Esophagus mucosa (tissue), 1 donor: ENCODE measurements around the gene PTCD1. TPM values are rescaled to one million over a fixed set of nuclear protein-coding genes. Genes with fewer than 3 reads are reported as not detected.
"Not testable (repeated sequence)": the region's sequence is repeated elsewhere in the genome, so short reads cannot be mapped to it uniquely, and the experiment has no call there.

Experiments used
- ATAC-seq: fragments of 200-7000 bp; cut with Tn5 transposase; one replicate; pipeline ENCODE4 v1.9.1; 2020
- total RNA-seq: library from RNA; stranded (reverse); gene quantifications from one replicate; pipeline ENCODE4 v1.2.4, GENCODE V29; 2023
- donor health status: DM: yes; HTN: yes; CAD: no.

The PTCD1 gene
- total RNA-seq, 1 donor from 2014 or later: 4.0 TPM

DNA sequence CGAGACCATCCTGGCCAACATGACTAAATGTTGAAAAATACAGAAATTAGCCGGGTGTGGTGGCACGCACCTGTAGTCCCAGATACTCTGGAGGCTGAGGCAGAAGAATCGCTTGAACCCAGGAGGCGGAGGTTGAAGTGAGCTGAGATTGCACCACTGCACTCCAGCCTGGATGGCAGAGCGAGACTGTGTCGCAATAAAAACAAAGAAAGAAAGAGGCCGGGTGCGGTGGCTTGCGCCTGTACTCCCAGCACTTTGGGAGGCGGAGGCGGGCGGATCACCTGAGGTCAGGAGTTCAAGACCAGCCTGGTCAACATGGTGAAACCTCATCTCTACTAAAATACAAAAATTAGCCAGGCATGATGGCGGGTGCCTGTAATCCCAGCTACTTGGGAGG lies 51.4 kb downstream of the PTCD1 start:
- not testable (repeated sequence) for ATAC-seq

DNA sequence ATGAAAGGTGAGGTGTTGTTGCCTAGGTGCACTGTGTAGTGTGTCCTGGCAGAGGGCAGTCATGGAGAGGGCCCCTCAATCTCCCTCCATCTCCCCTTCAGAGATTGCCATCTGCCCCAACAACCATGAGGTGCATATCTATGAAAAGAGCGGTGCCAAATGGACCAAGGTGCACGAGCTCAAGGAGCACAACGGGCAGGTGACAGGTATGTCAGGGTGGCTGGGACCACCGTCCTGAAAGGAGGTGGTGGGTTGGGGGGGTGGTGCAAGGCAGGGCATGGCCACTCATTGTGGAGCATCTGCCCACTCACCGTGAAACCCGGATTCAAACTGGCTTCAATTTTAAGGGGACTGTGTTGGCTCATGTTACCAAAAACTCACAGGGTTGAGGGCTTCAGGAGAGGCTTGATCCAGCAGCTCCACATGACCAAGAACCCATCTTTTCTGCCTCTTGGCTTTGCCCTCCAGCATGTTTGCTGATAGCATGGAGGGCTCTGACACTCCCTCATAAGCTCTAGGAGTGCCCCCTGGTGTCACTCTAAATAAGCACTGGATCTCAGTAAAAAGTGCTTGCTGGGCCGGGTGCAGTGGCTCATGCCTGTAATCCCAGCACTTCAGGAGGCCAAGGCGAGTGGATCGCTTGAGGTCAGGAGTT lies 51.9 kb downstream of the PTCD1 start:
- ATAC-seq: no peak

DNA sequence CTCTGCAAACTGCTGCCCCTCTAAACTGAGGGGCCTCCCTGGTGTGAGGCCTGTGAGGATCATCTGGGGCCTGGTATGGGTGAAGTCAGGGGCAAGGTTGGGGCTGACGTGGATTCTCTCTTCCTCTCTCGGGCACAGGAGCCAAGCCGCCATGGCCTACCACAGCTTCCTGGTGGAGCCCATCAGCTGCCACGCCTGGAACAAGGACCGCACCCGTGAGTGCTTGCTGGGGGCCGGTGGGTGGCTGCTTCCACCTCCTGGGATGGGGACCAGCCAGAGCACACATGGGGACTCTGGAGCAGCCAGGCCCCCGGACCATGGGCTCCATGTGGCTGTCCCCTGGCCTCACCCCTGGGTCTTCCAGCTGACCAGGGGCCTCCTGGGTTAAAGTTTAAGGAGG lies 53.0 kb downstream of the PTCD1 start:
- no peak for ATAC-seq

DNA sequence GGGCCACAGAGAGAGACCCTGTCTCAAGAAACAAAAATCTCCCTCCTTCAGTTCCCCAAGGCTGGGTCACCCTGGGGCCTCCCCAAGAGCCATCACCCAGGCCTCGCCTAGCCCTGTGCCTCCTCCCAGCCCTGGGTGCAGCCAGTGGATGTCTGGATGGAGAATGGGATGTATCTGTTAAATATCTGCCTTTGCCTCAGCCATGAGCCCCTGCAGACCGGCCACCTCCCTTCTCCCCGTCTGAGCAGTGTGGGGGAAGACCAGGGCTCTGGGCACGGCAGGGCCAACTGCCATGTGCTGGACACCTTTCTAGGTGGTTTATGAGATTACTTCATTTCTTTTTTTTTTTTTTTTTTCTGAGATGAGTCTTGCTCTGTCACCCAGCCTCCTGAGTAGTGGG lies 54.1 kb downstream of the PTCD1 start:
- no peak for ATAC-seq

DNA sequence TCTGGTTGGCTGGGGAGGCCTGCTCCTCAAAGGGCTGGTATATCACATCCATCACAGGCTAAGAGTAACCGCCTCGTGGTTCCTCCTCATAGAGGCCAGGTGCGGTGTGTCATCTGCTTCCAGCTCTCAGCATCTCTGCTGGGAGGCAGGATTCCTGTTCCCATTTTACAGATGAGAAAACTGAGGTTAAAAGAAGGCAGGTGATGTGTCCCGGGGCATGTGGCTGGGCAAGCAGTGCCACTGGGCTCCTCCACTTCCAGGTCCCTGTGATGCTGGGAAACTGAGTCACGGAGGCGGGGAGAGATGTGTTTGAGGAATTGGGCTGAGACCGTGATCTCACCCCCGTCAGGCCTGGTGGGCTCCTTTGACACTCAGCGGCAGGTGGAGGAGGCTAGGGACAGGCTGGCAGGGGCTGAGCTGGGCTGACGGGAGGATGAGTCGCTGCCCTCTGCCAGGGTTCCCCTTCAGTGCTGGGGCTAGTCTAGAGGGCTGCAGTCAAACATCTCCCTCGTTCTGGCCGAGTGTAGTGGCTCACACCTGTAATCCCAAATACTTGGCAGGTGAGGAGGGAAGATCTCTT lies 54.7 kb downstream of the PTCD1 start:
- no peak for ATAC-seq

DNA sequence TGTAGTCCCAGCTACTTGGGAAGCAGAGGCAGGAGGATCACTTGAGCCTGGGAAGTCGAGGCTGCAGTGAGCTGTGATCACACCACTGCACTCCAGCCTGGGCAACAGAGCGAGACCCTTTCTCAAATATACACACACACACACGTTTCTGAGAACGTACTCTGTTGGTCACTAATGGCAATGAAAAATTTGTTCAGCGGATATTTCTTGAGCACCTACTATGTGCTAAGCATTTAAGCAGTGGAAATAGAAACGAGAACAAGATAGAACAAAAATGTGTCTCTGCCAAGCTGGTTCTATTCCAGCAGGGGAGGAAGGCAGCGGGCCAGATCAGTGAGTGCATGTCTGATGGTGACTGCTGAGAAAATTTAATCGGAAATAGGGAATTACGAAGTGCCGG lies 55.4 kb downstream of the PTCD1 start:
- ATAC-seq: no peak

DNA sequence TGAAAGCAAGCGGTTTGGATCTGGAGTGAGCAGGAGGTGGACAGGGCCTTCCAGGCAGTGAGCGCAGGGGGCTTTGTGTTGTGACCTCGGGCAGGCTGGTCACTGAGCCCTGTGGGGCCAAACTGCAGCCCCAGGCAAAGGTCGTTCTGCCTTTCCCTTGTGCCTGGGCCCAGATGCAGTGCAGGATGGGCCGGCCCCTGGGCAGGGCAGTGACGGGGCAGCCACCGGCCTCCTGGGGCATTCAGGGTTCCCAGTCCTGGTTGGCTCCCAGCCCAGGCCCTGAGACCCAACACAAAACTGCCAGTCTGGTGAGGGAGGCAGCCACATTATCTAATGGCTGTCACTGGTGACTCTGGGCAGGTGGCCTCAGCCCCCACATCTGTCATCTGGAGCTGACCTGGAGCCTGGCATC lies 56.9 kb downstream of the PTCD1 start:
- no peak for ATAC-seq

DNA sequence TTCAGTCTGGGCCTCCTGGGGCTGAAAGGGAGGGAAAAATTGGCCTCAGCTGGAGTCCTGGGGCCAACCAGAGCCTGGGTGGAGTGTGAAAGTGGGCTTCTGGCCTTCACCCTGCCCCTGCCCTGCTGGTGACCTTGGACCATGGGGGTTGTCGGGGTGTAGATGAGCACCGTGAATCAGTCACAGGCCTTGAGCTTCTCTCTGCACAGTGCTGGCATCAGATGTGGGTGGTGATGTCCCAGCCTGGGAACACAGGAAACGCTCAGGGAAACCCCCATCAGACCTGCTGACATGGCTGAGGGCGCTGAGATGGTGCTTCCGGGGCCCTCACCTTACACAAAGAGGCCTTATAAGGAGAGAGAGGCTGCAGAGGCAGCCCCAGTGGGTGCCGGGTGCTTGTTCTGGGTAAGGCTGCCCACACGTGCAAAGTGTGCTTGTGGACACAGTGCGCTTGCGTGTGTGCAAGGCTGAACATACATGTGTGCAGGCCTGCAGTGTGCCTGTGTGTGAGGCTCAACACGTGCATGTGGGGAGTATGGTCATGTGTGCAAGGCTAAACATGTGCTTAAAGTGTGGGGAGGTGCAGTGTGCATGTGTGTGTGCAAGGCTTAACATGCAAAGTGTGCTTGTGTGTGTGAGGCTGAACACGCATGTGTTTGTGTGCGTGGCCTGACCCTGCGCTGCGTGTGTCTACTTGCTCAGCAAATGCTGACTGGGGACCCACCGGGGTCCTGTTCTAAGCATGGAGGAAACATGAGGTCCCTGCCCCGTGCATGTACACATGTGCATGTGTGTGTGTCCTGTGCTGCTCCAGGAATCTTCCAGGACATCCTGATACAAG lies 57.6 kb downstream of the PTCD1 start:
- ATAC-seq: peak; percentile 66

DNA sequence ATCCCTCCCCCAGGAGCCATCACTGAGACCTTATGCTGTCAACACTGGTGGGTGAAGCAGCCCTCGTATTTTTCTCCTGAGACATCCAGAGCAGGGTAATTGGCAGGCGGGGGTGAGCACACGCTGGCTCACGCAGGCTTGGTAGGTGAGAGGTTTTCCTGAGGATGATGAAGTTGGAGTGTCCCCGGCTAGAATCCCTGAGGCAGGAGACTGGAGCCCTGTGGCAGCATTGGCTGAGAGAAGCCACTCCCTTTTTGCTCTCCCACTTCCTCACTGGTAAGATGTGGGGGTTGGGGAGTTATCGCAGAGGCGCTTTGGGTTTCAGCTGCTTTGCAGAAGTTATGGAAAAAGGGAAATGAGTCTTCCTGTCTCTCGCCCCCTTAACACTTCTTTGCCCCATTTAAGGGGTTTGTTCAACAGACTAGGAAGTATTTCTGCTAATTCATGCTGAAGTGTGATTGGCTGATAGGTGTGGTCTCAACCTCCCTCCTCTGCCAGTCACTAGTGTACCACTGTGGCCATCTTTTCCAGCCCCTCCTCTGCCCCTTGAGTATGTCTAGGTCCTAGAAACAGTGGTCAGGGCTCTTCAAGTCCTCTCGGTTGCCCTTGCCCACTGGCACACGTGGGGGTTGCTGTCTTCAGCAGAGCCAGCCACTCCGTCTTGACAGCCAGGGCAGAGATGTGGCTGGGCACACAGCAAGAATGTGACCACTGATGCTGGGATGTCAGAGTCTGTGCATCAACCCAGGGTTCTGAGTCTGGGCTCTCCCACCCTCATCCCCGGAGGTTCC lies 58.4 kb downstream of the PTCD1 start:
- ATAC-seq: peak; percentile 6

DNA sequence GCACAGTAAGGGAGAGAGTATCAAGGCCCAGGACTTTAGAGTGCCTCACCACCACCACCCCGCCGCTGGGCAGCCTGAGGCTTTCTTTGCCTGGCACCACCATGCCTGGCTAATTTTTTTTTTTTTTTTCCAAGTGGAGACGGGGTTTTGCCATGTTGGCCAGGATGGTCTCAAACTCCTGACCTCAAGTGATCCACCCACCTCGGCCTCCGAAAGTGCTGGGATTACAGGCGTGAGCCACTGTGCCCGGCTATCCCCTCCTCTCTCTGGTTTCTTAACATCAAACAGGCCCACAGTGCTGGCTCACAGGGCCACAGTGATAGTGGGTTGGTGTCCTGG lies 58.9 kb downstream of the PTCD1 start:
- ATAC-seq: not testable (repeated sequence)

DNA sequence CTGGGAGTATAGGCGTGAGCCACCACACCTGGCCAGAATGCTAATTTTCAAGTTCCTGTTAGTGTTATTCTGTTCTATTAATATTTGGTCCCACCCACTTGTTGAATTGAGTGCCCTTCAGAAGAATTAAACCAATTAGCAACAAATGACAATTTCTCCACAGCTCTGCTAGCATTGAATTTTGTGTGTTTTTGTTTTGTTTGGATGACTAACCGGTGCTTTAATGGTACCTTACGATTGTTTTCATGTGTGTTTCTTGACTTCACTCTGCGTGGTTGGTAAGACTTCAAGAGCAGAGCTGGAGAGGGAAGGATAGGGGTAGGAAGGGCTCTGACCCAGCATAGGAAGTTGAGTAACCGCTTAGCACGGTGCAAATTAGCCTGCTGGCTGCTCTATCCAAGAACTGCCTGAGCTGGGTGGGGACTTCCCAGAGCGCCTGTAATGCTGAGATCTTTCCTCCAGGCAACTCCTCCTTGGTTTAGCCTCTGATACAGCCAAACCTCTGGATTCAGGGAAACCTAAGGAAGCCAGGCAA lies 59.5 kb downstream of the PTCD1 start:
- ATAC-seq: peak; percentile 63

DNA sequence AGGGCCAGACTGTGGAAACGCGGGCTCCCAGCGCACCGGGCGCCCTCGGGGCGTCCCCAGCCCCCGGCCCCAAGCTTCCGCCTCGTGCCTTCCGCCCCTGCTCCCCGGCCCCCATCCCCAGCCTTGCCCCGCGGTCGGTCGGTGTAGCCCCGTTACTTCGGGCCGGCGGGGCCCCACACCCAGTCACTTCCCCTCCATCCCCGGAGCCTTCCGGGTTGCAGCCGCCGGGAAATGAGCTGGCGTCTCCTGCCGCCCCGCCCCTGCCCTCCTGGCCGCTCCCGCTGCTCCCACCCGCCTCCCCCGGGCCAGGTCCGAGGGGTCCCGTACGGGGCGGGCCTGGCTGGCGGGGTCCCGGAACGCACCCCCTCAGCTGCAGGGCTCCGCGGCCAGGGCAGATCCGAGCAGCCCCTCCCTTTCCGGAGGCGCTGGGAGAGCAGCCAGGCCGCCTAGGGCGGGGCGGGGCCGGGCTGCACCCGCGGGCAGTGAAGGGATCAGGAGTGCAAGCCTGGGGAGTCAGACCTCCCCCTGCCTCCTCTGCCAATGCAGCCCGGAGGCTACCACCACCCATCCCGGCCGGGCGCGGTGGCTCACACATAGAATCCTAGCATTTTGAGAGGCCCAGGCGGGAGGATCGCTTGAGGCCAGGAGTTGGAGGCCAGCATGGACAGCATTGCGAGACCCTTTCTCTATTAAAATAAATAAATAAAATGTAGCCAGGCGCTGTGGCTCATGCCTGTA lies 63.4 kb downstream of the PTCD1 start:
- peak; percentile 68 for ATAC-seq

DNA sequence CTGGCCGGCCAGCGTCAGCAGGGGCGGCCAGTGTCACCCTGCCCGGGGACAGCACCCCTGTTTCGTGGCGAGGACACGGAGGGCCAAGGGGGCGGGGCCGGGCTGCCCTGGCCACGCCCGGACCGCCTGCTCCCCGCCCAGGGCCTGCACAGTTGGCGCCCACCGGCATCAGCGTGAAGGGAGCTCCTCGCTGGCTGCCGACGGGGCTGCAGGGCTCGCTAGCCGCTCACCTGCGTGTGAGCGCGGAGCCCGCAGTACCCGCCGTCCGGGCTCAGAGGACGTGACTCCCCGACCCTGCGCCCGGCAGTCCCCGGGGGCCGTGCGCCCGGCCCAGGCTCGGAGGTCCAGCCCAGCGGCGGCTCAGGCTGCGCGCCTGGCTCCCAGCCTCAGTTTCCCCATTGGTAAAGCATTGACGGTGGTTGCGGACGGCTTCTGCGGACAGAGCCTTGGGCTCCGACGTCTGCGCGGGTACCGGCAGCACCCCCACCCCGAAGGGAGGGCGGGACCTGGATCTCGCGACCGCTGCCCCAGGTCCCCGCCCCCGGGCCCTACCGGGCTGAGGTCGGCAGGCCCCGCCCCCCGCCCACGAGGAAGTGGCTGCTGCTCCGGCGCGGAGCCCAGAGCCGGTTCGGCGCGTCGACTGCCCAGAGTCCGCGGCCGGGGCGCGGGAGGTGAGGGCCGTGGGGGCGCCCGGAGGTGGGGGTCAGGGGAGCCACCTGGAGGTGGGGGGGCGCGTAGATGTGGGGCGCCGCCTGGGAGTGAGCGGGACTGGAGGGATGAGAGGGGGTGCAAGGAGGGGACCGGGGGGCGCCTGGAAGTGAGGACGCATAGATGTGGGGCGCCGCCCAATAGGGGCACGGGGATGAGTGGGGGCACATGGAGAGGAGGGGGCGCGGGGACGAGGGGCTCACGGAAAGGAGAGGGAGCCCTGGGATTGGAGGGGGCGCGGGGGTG lies 64.2 kb downstream of the PTCD1 start, which contains the start of gene ARPC1B:
Gene ARPC1B (plus strand): TSS at position 620 of the 954 bp plus-strand sequence. CDS start 10,985 bp downstream, outside the sequence.
- peak; percentile 65 for ATAC-seq

DNA sequence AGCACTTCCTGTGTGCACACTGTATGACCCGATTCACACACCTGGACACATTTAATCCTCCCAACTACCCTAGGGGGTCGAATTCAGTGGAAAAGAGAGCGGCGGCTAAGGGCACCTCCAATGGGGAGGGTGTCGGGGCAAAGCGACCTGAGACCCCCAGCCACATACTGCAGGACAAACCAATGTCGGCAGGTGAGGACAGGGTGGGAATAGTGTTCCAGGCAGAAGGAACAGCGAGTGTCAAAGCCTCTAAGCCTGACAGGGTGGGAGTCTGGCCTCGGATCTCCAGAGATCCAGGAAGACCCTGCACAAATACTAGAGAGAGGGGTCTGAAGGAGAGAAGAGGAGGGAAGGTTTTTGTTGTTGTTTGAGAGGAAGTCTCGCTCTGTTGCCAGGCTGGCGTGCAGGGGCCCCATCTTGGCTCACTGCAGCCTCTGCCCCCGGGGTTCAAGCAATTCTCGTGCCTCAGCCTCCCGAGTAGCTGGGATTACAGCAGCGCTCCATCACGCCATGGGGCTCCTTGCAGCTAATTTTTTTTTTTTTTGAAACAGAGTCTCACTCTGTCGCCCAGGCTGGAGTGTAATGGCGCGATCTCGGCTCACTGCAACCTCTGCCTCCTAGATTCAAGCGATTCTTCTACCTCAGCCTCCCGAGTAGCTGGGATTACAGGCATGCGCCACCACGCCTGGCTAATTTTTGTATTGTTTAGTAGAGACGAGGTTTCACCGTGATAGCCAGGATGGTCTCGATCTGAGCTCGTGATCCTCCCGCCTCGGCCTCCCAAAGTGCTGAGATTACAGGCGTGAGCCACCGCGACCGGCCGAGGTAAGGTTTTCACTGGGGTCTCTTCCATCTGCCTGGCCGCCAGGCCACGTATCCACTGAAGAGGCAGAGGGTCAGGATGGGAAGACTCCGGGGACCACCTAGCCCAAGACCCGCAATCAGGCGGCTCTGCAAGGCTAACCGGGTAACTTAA lies 65.2 kb downstream of the PTCD1 start:
- ATAC-seq: no peak

DNA sequence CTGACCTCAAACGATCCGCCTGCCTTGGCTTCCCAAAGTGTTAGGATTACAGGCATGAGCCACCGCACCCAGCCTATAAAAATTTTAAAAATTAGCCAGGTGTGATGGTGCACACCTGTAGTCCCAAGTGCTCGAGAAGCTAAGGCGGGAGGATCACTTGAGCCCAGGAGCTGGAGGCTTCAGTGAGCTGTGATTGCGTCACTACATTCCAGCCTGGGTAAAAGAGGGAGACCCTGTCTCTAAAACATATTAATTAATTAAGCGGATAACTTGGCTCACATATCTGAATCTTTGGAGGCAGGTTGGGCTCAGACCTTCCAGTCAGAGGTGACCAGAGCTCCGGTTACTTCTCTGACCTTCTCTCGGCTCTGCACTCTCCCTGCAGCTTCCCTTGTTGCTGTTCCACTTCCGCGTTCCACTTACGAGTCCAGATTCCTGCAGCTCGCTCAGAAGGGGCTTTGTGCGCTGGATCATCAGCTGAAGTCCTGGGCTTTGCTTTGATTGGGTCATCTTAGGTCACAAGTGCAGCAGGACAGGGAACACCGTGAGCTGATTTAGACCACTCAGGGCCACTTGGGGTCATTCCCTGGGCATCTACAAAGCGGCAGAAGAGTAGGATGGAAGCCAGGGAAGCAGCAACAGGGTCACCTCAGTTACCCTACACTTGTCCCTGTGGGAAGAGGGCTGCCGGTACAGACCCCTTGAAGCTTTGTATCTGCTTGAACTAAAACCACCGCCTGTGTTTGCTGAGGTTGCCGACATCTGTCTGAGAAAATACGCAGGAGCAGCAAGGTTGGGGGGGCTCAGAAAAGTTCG lies 66.1 kb downstream of the PTCD1 start:
- no peak for ATAC-seq

DNA sequence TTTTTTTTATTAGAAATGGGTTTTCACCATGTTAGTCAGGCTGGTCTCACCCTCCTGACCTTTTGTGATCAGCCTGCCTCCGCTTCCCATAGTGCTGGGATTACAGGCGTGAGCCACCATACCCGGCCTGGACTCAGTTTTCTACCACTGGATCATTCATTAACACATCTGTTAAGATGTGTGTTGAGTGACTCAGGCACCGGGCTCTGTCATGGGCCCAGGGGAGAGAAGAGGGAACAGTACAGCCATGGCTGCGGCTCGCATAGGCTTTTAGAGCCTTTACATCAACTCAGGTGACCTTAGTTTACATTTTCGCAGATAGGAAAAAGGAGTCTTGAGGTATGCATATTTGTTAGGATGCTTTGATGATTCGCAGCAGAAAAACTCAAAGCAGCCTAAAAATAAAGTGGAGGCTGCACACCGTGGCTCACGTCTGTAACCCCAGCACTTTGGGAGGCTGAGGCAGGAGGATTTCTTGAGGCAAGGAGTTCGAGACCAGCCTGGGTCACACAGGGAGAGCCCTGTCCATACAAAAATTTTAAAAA lies 67.2 kb downstream of the PTCD1 start:
- ATAC-seq: no peak

DNA sequence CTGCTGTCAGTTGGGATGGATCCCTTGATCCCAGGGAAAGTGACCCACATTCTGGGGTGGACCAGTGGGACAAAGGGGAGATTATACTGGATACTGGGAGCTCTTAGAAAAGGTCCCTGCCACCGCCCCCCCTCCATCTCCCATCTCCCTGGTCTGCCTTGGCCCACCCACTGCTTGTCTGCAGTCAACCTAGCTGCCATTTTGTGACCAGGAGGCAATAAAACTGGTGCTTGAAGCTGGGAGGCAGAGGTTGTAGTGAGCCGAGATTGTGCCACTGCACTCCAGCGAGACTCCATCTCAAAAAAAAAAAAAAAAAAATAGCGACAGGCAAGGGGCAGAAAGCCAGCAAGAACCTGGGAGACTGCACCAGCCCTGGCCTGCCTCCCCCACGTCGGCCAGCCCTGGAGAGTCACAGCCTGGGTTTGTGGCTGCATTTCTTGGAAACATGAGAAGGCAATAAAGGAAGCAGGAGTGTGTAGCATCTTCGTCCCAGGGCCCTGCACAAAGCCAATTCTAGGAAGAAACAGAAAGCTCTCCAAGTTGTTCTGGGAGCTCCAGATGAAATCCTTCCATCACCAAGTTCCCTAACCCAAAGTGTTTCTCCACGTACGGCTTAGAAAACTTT lies 68.7 kb downstream of the PTCD1 start:
- ATAC-seq: no peak
